HG03045 (cell line): ENCODE data around the gene CHD9.
A peak's percentile ranks its signal among the peaks of the same experiment; 100 is the strongest.
"Not testable (repeated sequence)": the region's sequence is repeated elsewhere in the genome, so short reads cannot be mapped to it uniquely, and the experiment has no call there.

Experiments
- ATAC-seq: cut with Tn5 transposase; IDR thresholded peaks from one replicate; pipeline ENCODE4 v1.9.1; 2021; ENCODE audit warnings: mild to moderate bottlenecking, moderate library complexity; ENCODE audit not compliant: unreplicated experiment

CHD9 gene

GRCh38 chr16:53048139-53048915, 6.5 kb upstream of the CHD9 start:
- ATAC-seq: no peak

GRCh38 chr16:53051255-53051654, 3.5 kb upstream of the CHD9 start:
- ATAC-seq: not testable (repeated sequence)

- no peak for ATAC-seq
These were observed 2.0 kb upstream of the CHD9 start, which contains the start of gene CHD9NB for GRCh38 chr16:53052519-53053501. TSS of gene CHD9NB (minus strand) at chr16:53052897. CDS start at chr16:53044158, 8,739 bp downstream.

GRCh38 chr16:53053967-53054669, 673 bp upstream of the CHD9 start:
- peak; percentile 35 for ATAC-seq

GRCh38 chr16:53055541-53056391, 975 bp downstream of the CHD9 start:
- ATAC-seq: no peak

- no peak for ATAC-seq
These were observed 1.6 kb downstream of the CHD9 start for GRCh38 chr16:53056392-53056881.

- ATAC-seq: no peak
These were observed 2.9 kb downstream of the CHD9 start for GRCh38 chr16:53057658-53058057.

- no peak for ATAC-seq
These were observed 3.6 kb downstream of the CHD9 start for GRCh38 chr16:53058441-53058840.

- ATAC-seq: no peak
These were observed 4.1 kb downstream of the CHD9 start for GRCh38 chr16:53058882-53059281.

- ATAC-seq: no peak
These were observed 4.9 kb downstream of the CHD9 start for GRCh38 chr16:53059672-53060071.

- ATAC-seq: peak; percentile 12
These were observed 6.5 kb downstream of the CHD9 start for GRCh38 chr16:53061256-53061655.

- ATAC-seq: peak; percentile 88
These were observed 6.9 kb downstream of the CHD9 start for GRCh38 chr16:53061701-53062159.

GRCh38 chr16:53064081-53064578, 9.3 kb downstream of the CHD9 start:
- ATAC-seq: no peak

GRCh38 chr16:53065461-53066061, 10.8 kb downstream of the CHD9 start:
- ATAC-seq: no peak

GRCh38 chr16:53067675-53068074, 12.9 kb downstream of the CHD9 start:
- ATAC-seq: no peak

- peak; percentile 51 for ATAC-seq
These were observed 13.6 kb downstream of the CHD9 start for GRCh38 chr16:53068423-53068833.

- no peak for ATAC-seq
These were observed 15.0 kb downstream of the CHD9 start for GRCh38 chr16:53069772-53070171.

- peak; percentile 64 for ATAC-seq
These were observed 17.0 kb downstream of the CHD9 start for GRCh38 chr16:53071748-53072301.

GRCh38 chr16:53073022-53073421, 18.2 kb downstream of the CHD9 start:
- ATAC-seq: no peak
